Measurements from ENCODE around the gene RWDD2A. TPM values are rescaled to one million over a fixed set of nuclear protein-coding genes. Genes with fewer than 3 reads are reported as not detected.

The RWDD2A gene
- total RNA-seq, 1 donor from 2014 or later: 2.5 TPM

DNA sequence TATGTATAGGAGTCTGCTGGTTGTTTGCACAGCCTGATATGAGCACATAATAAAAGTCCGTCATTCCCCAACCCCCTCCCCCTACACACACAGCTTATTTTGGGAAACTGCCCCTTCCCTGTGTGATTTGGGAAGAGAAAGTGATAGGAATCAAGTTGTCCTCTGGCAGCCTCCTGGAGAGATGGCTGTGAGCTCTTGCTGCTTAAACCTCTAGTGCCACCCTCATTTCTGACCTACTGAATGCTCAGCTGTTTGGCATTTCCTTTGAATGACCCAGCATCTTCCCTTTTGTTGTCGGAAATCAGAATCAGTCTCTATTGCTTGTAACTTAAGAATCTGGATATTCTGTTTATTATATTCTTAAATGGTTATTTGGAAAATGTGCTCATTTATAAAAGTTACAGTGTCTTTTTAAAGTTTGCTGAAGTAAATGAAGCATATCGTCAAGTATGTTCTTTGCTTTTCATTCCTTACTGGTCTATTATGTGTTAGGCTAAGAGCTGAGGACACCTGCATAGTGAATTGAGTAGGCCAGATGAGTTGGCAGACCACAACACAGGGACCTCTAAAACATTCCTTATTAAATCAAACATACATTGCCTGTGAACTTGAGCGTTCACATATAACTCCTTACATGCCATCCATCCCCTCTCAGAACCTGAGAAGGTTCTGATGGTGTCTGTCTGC is 5.5 kb downstream of the RWDD2A start:
- ATAC-seq (no peak), DNase-seq (ENCODE audit: low spot score) (no peak)

DNA sequence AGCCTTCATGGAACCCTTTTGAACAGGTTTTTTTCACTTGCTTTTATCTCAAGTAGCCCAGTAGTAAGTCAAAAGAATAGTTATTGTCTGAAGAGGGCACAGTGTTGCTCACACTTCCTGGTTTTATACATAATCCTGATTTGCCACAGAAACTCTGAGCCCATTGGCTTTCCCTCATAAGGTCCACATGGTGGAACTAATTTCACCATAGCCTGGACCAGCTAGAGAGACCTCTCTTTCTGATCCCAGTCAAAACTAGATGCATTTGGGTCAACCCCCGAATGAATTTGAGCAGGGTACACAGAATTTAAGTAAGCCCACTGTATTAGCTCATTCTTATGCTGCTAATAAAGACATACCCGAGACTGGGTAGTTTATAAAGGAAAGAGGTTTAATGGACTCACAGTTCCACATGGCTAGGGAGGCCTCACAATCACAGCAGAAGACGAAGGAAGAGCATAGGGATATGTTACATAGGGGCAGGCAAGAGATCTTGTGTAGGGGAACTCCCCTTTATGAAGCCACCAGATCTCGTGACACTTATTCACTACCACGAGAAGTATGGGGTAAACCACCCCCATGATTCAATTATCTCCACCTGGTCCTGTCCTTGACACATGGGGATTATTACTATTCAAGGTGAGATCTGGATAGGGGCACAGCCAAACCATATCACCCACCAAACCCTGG is 6.2 kb downstream of the RWDD2A start:
- ATAC-seq: no peak

DNA sequence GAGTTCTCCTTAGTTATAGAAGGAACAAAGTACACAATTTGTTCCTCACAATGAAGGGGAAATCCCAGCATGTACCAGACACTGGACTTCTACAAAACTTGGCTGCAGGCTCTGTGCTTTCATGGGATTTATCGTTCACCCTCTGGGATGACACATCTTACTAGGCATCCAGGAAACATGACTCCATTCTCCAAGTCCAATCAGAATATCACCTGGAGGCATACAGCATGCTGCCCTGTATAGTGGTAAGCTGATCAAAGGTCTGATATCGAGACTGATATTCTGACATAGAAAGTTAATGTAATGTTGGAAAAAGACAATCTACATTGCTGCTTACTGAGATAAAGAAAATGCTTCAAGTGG is 6.7 kb downstream of the RWDD2A start:
- ATAC-seq (no peak), DNase-seq (ENCODE audit: low spot score) (no peak)

More for the DNA sequence above, 6.2 kb downstream of the RWDD2A start:
- DNase-seq (ENCODE audit: low spot score): no peak

DNA sequence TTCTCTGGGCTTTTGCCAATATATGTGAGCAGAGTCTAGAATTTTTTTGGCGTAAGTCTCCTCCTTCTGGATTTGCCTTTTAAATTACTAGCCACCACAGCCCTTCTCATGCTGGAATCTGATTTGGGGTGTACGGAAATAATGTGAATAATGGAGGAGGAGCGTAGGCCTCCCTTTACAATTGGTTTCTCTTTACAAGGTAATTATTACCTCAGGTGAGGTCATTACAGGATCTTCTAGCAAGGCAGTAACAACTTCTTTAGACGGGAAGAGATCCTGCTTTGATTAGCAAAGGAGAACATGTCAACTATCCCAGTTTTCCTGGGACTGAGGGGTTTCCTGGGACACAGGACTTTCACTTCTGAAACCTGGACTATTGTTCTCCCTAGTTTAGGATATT is 8.9 kb downstream of the RWDD2A start:
- DNase-seq (ENCODE audit: low spot score) (no peak), ATAC-seq (no peak)

DNA sequence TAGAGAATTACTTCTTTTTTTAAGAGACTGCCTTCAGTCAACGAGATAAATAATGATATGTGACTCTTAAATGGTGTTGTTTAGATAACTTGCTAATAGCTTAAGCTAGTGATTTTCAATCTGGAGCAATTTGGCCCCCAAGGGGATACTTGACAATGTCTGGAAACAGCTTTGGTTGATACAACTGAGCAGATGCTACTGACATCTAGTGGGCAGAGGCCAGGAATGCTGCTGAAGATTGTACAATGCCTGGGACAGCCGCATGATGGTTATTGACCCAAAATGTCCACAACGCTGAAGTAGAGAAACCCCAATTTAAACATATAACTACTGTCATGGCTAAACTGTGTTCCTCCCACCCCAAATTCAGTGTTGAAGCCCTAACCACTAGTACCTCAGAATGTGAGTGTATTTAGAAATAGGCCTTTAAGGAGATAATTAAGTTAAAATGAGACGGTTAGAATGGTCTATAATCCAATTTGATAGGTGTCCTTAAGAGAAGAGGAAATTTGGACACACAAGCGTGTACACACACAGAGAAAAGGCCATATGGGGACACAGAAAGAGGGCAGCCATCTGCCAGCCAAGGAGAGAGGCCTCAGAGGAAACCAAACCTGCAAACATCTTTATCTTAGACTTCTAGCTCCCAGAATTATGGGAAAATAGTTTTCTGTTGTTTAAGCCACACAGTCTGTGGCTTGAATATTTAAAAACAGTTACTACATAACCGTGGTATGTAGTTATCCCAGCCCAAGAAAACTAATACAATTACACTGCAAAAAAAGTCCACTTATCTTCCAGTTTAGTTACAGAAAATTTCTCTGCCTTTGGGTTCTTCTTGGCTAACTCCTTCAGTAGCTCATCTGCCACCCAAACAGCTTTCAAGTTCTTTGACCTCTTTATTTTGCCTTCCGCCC is 22.2 kb downstream of the RWDD2A start:
- ATAC-seq (peak; percentile 100), DNase-seq (ENCODE audit: low spot score) (peak; percentile 54)

DNA sequence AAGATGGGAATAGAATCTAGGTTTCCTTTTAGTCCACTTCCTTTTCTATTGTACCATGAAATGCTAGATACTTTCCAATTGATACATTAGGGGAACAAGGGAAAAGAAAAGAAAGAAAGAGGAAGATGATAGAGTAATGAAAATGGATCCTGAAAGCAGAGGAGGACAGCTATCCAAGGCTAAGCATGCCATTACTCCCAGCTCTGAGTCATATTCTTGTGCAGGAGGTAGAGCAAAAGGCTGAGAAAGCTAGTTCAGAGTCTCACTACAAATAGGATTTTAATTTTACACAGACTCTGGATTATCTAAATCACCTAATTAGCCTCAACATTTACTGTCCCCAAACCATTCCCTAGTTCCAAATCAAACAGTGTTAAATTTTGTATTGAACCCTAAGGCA is 23.6 kb downstream of the RWDD2A start:
- no peak for ATAC-seq
- no peak for DNase-seq (ENCODE audit: low spot score)

DNA sequence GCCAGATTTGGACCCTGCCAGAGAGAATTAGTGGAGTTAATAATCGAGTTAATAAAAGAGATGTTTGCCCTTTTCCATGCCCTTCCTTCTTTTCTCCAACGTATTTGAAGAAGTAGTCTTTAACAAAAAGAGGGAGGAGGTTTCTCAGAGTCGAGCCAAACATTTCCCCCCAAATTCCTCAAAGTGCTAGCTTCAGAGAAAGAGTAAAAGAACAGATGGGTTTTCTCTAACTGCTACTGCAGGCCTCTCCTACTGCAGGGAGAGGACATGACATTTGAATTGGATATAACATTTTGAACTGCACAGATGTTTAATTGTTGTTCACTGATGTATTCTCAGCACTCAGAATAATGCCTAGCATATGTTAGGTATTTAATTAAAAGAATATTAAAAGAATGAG is 25.5 kb downstream of the RWDD2A start:
- DNase-seq (ENCODE audit: low spot score): no peak
- no peak for ATAC-seq

DNA sequence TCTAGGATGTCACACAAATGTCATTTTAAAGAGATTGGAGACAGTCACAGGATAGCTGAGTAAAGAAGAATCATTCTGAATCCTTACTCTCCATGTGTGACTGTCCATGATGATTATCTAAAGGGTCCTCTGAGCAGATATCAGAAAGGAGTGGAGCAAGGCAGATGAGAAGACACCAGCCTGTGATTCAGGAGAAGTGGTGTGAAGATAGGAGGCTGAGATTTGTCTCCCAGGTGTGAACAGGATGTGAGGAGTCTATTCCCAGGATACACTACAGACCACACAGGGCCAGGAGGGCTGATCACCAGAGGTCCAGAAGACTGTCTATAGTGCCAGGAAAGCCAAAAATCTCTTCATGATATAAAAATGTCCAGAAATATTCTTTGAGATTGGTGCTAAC is 27.0 kb downstream of the RWDD2A start:
- ATAC-seq: no peak

DNA sequence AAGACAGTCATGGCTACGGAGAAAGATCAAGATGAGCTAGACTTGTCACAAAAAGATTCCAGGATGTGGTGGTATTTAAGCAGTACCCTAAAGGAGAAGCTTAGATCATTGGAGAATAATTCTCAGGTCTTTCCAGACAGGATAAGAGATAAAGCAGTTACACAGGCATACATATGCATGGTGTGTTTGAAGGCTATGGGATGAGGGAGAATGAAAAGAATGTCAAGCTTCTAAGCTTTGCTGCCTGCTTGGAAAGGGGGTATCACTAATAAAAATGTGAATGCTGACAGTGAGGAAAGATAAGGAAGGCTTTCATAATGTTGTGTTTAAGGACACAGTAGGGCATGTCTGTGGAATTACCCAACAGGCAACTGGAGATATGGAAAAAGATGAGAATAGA is 28.1 kb downstream of the RWDD2A start:
- ATAC-seq: no peak
- no peak for DNase-seq (ENCODE audit: low spot score)

More for the DNA sequence above, 27.0 kb downstream of the RWDD2A start:
- DNase-seq (ENCODE audit: low spot score): no peak

DNA sequence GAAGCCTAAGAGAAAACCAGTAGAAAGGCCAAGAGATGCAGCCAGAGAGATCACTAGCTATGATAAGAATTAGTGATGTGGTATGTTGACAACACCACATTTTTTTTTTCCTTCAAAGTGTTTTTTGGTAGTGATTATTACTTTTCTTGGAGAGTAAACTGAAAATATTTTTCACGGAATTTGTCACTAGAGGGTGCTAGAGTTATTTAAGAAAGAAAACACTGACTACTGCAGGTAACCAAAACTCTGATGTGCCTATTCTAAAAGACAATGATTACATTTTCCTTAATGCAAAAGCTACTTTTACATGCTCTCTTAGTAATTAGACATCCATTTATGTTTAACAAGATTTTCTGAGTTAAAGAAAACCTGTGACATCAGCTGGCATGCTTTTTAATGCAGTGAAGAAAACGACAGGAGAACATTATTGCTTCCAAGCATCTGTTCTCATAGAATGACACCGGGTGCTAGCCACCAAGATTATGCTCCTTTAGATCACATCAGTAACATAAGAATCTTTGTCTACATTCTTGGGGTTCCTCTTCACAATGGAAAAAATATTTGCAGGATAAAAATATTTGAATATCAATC is 28.8 kb downstream of the RWDD2A start:
- ATAC-seq: peak; percentile 55
- DNase-seq (ENCODE audit: low spot score): no peak

DNA sequence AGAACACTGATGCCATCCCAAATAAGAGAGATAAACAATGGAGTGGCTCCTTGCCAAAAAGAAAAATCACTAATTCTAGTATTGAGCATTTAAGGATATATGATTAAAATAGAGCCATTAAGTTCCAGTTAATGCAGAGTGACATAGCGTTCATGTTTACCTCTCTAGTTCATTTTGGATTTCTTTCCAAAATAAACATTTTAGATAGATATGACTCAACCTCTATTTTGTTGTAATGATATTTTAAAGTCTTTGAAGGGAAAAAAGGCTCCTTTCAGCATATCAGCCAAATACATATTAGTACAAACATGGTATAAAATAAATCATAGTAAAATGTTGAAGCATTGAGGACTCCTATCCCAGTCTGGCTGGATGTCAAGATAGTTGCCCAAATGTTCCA is 33.4 kb downstream of the RWDD2A start:
- ATAC-seq (no peak), DNase-seq (ENCODE audit: low spot score) (no peak)

DNA sequence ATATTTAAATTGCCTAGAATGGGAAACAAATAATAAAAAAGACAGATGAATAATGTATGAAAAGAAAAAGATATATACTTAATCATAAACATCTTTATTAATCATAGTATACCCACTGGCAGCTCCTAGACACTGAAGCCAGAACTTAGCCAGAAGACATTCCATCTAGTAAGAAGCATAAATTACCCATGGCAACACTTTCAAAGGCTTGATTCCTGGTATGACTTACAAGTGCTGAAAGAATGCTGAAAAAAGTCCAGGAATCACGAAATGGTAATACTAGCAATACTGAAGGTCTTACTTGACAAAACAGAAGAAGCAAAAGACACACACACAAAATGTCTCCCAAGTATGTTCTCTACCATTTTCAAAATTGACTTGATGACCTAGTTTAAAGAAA is 38.0 kb downstream of the RWDD2A start:
- no peak for DNase-seq (ENCODE audit: low spot score)
- ATAC-seq: no peak

DNA sequence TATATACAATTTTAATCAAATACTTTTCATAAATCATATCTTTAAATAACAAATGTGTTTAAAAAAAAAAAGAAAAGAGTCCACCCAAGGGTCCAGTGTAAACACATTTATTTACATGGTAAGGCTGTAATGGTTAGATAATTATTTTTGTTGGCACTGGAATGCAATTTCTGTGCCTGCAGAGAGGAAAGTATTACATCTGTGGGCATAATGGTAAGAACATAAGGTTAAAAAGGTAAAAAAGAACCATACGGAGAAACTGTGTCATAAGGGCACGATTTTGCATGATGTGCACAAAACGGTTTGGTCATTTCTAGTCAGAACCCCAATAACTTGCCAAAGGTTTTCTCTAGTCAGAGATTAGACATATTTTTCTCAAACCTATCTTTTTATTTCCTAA is 54.3 kb downstream of the RWDD2A start:
- ATAC-seq (no peak), DNase-seq (ENCODE audit: low spot score) (no peak)

Other genes with a start within 250 kb of the RWDD2A start
- gene UBE3D, start 127.5 kb upstream of the RWDD2A start, total RNA-seq: 2.1 TPM
- gene DOP1A, start 125.7 kb upstream of the RWDD2A start, total RNA-seq: 8.5 TPM
- 40.8 TPM for gene PGM3, start 92 bp upstream of the RWDD2A start, total RNA-seq
- 13.7 TPM for gene ME1, start 237.7 kb downstream of the RWDD2A start, total RNA-seq

All from left lobe of liver (tissue), 2 donors.